Stimulated activated CD4-positive, alpha-beta T cell treated with anti-CD3 and anti-CD28 coated beads, Interleukin-2, amount 100 ng/mL, for 48 hours (primary cell): ENCODE data around the gene SIN3A.
A peak's percentile ranks its signal among the peaks of the same experiment; 100 is the strongest.
"Not testable (repeated sequence)": the region's sequence is repeated elsewhere in the genome, so short reads cannot be mapped to it uniquely, and the experiment has no call there.

Experiments
- DNase-seq, 2 donors: peaks; one replicate each; pipeline ENCODE4 v3.0.0-alpha.2; 2020

The SIN3A gene

DNA sequence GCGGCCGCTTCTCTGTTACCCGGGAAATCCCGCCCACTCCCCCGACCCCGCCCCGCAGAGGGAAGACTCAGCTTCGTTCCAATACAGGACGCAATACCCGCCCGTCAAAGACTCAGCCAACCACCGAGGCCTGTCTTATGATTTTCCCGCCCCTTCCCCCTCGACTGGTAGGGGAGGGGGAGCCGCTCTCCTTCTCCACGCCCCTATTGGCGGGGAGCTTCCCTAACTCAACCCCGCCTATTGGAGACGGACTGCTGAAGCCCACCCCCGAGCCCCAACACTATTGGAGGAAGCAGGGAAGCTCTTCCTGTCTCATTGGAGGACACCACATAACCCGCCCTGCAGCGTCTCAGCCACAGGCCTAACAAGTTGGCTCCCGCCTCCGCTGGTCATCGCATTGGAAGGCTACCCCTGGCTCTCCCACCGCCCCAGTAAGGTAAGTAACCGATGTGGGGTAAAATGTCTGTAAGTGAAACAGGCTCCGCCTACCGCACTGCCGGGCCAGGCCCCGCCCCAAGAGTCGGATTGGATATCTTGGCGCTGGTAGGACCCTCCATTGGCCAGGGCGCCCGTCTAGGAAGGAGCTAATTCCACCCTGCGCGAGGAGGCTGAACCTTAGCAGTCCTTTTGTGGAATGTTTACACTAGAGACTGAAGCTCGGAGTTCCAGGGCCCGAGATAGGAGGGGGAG, at the start of gene SIN3A:
Gene SIN3A (minus strand): TSS at position 17 of the 690 bp plus-strand sequence. CDS start 21,315 bp downstream, outside the sequence.
- DNase-seq = peak; percentile 97 to 99

DNA sequence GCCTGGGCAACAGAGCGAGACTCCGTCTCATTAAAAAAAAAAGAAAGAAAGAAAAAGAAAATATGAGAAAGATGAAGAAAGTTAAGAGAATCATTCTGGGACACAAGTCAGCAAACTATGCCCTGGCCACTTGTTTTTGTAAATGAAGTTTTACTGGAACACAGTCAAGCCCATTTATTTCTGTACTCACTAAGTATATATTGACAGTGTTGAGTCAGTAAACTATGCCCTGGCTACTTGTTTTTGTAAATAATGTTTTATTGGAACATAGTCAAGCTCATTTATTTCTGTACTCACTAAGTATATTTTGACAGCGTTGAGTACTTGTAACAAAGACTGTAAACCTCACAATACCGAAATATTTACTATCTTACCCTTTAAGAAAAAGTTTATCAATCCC, 42.2 kb upstream of the SIN3A start:
- no peak for DNase-seq

DNA sequence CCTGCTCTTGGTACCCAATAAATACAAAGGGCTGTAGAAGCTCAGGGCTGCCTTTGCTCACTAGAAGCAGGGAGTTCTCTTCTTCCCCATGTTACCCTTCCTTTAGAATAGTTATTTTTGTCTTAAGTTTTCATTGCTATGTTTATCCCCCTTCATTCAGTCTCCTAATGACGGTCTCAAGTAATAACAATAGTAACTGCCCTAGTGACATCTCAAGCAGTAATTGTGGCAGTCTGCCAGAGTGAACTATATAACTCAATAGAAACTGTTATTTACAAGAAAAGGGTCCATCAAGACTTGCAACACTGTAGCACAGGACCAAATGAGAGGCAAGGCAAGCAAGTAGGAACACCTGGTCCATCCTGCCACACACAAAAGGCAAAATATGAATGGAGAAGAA, 32.5 kb upstream of the SIN3A start:
- no peak for DNase-seq

DNA sequence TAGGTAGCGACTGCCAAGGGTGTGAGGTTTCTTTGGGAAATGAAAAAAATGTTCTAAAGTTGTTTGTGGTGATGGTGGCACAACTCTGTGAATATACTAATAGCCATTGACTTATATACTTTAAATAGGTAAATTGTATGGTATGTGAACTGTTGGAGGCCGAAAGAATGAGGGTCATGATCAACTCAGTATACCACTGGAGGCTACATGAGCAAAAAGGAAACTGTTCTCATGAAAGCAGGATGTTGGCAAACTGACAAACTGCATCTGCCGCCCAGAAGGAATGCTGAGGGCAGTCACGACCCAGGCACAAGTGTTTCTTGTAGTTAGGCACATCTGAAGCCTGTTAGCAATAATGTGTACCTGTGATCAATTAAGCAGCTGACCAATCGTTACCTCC, 32.1 kb upstream of the SIN3A start:
- not testable (repeated sequence) for DNase-seq

DNA sequence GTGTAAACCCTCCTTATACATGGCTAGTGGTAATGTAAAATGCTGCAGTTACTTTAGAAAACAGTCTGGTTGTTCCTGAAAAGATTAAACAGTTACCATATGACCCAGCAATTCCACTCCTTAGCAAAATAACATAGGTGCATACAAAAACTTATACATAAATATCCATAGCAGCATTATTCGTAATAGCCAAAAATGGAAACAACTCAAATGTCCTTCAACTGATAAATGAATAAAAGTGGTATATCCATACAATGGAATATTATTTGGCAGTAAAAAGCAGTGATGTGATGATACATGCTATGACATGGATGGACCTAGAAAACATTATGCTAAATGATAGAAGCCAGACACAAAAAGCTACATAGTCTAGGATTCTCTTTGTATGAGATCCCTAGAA, 31.6 kb upstream of the SIN3A start:
- no peak for DNase-seq

DNA sequence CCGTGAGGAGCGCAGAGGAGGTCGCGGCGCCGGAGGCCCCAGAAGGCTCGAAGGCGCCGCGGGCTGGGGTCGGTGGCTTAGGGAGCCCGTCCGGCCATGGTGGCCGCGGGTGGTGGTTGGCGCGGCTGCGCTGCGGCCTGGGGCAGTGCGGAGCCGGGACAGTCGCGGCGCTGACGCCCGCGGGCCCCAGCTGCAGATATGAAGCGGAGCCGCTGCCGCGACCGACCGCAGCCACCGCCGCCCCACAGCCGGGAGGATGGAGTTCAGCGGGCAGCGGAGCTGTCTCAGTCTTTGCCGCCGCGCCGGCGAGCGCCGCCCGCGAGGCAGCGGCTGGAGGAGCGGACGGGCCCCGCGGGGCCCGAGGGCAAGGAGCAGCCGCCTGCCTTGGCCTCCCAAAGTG, 29.0 kb upstream of the SIN3A start:
- DNase-seq = not testable (repeated sequence)

DNA sequence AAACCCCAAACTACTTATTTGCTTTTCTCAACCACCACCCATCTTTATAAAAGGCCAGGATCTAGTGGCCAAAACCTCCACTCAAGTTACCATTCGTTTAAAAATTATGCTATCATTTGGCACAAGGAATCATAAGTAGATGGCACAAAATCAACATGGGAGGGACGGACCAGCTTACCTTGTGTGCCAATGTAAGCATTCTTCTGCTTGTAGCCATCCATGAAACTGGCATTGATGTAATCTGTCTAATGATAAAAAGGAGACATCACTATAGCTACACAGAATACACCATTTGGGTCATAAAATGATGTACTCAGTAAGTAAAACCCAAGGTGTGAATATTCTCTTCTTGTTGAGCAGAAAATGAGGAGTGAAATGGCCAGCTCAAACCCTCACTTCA, 28.2 kb upstream of the SIN3A start:
- DNase-seq = no peak

DNA sequence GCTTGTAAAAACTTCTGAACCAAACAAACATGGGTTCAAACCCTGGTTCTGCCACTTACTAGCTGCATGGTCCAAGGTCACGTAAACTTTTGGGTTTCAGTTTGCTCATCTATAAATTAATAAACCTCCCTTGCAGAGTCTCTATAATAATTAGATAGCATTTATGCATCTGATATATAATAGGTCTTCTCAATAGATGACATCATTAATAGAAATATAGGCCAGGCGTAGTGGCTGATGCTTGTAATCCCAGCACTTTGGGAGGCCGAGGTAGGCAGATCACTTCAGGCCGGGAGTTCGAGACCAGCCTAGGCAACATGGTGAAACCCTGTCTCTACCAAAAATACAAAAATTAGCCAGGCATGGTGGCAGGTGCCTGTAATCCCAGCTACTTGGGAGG, 25.6 kb upstream of the SIN3A start:
- not testable (repeated sequence) for DNase-seq

DNA sequence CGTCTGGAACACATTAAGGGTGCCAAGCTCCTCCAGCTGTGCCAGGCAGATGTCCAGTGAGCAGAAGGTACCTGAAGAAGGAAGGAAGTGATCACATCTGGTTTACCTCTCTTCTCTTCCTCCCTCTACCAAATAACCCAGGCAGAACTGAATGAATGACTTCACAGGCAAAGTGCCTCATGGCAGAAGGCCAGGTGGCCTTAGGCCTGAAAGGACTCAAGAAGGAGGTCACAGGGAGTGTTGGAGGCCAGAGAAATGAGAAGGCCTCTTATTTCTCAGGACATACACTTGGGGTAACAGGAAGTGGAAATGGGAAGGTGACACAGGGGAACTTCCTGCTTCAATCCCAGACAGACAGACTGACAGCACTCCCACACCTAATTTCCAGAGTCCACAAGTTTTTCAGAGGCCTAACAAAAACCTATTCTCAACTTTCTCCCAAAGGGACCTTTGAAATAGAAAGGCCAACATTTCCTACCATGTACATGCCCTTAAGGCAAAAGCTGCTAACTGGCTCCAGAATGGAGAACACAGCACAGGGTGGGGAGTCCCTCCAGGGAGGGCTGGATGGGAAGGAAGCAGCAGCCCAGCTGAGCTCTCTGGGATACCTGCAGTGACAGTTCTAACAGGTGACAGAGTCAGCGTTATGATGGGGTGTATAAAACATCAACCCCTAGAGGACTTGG, 17.6 kb upstream of the SIN3A start:
- no peak for DNase-seq

DNA sequence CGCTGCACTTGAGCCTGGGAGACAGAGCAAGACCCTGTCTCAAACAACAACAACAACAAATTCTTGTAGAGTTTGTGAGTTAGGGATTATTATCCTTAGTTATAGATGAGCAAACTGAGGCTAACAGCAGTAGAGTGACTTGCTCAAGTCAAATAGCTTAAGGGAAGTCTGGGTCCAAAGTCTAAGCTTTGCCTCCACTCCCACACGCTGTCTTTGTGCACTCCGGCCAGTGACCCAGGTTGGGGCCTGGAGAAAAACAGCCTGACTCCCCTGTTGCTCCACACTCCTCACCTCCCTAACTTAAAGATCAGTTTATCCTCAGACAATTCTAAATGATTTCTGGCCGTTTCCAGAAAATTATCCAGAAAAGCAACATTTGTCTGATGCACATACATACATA, 9.2 kb upstream of the SIN3A start:
- DNase-seq = no peak

DNA sequence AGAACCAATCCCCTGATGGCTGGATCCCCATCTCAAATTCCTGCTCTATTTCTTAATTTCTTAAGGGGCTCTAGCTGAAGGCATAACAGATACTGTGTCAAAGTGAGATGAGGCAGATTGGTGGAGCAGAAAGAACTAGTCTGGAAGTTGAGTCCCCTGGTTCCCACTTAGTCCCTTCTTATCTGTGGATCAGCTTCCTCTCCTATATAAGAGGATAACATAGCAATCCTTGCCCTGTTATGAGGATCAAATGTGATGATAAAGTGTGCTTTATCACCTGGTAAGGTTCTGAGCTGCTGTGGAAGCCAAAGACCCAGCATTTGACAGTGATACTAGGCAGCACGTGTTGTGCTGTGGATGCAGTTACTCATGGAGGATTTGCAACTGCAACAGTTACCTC, 8.1 kb upstream of the SIN3A start:
- no peak for DNase-seq

DNA sequence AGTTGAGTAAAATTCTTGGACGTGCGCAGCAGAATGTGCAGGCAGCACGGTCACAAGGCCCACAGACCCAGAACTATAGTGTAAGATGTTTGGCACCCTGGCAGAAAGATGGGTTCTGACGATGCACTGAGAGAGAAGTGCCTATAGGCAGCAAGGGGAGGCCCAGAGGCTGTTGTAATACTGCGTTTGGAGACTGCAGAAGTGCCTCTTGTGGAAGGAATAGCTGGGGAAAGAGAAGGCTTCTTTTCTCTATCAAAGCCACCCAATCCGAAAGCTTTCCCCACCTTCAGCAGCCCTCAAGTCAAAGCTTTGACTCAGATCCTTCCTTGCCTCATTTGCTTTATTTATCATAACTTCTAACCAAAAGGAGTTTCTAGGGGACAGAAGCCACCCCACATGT, 5.2 kb upstream of the SIN3A start:
- DNase-seq = no peak

DNA sequence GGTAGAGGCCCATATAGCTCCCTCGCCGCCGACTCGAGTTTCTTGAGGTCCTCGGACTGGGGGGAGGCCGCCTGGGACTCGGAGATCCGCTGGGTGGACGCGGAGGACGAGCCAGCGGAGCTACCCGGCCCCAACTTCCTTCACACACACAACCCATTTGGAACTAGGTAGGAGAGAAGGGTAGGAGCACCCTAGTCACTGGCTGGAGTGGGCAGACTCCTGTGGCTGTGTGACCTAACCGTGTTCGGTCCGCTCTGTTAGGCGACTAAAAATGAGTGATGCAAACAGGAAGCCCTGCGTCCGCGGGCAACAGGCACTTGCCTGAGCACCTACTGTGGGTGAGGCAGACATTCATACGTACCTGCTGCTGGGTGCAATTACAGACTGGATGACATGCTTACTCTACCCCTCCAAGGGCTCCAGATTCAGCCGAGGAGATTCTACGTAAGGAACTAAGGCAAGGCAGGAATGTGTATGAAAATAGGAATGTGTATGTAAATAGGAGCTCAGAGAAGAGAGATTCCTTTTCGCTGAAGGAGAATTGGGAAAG, 4.6 kb upstream of the SIN3A start:
- peak; percentile 41 to 55 for DNase-seq

DNA sequence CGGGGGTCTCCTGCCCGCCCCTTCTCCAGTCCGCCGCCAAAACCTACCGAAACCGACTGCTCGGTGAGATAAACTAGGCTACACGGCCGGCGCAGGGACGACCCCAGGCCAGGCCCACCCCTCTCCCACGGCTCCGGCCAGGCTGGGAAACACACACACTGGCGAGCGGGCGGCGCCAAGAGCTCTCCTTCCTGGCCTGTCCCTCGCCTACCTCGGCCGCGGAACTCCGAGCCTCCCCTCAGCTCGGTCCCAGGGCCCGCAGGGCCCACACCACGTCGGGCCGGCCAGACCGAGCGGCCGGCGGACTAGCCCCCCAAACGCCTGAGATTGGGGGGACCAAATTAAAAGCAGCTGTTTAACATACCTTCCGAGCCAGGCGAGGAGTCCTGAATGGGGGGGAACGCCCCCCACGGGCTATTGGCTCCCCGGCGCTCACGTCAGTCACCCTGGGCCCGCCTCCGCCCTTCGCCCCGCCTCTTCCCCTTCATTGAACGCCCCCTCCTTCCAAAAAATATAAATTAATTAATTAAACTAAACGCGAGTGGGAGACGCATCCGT, 4.0 kb upstream of the SIN3A start:
- DNase-seq = peak; percentile 84 to 86

DNA sequence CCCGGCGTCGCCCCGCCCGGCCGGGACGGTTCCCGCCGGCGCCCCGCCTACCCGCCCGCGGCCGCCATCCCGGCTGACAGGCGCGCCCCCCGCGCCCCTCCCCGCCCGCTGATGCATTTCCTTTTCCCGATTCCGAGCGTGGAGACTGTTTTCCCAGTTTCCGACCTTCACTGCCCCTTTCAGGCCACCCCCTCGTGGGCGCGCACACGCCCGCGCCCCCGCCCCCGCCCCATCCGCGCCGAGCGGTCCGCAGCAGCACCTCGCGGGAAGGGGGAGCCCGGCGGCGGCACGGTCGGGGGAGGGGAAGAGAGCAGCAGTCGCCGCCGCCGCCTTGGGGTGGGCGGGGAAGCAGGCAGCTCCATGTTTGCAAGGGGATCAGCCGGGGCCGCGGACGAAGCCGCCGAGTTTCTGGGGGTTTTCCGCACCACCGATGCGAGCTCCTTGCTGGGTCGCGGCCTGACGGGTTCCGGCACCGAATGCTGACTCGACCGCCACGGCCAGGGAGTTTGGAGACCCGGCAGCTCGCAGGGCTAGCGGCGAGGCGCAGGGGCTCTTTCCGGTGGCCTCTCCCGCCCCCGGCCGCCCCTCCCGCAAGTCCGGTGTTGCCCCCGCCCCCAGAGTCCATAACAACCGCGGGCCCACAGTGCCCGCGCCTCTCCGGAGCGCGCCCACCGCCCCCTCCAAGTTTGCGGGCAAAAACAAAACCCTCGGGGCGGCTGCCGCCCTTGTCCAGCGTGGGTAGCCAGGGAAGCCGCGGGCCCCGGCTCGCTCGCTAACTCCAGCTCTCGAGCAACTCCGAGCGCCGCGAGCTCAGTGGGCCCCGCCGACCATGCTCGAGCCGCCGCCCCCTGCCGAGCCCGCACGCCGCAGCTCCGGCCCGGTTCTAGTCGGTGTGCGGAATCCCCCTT, 3.2 kb upstream of the SIN3A start:
- DNase-seq = peak; percentile 68 to 76

DNA sequence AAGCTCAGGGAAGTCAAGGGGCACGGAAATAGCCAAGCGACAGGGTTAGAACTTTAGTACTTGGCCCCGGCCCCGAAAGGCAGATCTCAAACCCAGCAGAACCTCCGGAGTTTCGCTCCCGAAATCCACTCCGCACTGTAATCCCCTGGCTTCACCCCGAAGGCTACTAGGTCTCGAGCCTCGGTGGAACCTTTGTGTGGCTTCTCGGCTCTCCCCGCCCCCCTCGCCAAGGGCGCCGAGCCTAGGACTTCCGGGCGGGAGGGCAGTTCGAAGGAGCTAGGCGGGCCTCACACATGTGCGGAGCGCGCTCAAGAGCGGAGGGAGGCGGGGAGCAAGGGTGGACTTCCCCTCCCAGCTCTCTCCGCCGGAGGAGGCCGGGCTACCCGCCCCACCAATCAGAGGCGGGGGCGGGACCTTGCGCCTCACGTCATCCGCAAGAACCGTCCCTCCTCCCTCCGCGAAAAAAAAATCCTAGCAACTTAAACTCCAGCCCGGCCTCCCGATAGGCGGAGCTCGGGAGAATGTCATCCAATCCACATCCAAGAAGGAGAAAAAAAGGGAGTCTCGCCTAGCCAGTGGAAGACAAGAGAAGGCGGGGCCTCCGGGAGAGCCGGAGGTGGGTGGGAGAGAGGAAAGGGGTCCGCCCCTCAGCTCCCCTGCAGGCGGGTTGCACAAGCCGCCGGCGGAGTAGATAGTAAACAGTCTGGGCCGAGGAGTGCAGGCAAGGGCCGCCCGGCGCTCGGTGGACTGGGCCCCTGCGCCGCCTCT, 2.4 kb upstream of the SIN3A start:
- peak; percentile 94 for DNase-seq

DNA sequence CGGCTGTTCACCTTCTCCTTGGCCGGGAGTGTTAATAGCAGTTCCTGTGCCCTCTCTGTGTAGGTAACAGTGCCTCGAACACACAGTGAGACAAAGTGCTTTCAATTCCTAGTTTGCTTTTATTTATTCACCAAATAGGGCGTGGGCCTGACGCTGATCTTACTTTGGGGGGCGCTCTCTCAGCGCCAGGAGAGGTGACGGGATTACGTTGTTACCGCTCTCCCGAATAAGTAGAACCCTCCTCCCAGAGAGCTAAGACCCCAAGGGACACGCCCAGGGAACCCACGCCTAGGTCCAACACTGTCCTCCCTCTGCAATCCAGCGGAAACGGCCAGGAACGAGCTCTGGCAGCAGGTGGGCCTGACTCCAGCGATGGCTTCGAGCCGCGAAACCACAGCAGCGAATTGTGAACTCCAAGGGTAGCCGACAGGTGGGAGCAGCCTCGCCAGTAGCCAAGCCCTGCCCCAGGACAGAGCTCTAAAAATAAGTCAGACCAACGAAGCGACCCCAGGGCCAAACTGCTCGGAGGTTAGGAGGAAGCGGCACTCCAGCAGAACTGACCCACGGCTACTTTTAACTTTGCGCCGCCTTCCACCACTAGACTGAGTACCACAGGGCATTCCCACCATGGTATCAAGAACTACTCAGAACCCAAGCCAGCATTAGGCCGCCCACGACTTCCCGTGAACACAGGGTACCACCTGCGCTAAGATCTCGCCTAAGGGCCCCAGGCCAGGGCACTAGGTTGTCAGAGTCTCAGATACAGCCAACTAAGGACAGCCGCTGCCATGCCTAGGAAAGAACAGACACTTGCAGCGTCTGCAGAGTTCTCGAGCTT, 1.6 kb upstream of the SIN3A start:
- DNase-seq = peak; percentile 66 to 67

DNA sequence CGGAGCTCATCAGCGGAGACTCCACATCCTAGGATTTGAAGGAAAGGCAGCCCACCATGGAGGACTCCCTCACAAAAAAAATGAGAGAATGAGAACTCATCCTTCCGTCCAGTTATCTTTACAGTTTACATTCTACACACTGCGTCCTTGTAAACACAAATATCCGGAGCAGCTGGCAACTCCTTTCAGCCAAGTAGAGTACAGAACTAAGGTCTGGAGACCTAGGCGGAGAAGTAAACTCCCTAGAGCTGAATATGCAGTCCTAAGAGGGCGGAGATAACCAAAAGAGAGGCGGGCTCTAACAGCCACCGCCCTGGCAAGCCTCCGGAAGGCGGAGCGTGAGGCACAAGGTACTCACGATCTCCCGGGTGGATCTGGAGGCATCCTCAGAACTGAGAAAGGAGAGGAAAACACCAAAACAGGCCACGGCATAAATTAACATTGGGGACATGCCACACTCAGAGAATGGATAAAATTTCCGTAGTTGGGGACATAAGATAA, 924 bp upstream of the SIN3A start:
- peak; percentile 63 to 68 for DNase-seq

DNA sequence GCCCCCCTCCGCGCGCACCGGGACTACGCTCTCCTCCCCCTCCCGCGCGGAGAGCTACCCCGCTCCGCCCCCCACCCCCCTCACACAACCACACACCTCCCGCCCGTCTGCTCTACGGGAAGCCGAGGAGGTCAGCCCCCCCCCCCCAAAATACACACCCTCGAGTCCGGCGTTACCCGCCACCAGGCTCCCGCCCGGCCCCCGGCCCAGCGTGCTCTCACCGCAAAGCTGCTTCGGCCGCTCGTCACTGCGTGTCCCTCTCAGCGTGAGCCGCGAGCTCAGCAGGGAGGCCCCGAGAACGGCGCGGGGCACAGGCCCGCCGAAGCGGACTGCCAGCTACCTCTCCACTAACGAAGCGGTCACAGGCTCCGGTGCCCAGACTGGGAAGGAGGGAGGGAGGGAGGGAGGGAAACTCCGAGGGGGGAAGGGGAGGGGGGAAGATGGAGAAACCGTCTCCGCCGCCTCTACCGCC, 252 bp downstream of the SIN3A start:
- DNase-seq = no peak

DNA sequence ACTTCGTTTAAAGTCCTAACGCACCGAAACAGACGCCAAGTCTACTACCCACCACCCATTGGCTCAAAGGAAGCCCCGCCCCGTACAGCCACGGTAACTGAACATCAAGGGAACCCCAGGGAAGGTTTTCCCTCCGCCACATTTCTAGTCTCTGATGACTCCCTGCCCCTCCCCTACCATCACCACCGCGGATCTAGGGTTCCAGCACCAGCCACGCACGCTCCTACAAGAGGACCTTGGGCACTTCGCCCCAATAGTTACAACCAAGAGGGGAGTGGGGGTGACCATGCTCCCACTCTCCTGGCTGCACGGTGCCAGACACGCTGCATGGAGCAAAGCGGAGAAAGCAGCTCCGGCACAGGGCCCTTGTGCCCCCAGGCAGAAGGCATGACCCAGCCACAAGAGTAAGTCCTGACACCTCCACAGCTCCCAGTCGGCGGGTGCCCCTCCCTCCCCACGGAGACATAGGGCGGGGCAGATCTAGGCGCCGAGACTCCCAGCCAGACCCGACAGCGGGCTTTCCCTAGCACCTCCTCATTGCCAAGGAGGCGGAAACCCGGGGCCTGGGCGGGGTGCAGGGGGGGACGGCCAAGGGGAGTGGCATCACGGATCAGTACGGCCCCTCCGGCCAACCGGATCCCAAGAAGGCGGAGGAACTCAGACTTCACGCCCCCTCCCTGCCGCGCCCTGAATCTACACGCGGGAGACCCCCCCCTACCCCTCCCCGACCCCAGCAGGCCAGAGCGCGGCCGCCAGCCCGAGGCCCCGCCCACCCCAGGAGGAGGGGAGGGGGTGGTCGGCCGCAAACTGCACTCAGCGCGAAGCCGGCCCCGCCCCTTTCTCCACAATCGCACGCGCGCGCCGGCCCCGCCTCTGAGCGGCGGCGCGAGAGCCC, 936 bp downstream of the SIN3A start:
- DNase-seq = peak; percentile 93 to 94
